ENCODE data around the gene XRCC4. TPM values are rescaled to one million over a fixed set of nuclear protein-coding genes. Genes with fewer than 3 reads are reported as not detected.

Gene XRCC4
- total RNA-seq, 1 donor from 2014 or later = 45.6 TPM

DNA sequence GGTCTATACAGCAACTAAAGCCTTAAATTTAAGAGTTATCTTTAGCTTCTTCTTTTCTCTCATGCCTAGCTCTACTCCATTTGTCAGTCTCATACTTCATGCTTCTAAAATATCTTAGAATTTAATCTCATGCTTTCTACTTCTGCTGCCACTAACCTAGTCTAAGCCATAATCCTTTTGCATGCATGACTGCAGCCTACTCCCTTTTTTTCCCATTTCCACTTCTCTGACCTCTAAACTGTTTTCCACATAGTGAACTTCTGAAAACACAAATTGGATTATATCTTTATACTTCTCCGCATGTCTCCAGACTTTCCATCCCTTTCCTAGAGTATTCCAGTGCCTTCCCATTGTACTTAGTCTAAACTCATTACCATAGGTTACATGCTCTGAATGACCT, 193.0 kb downstream of the XRCC4 start:
- H3K36me3 Mint-ChIP-seq = no peaks in the 10 kb centered on the region
- H3K4me3 ChIP-seq = no peak overlapping the region
- peaks cover 15% of the 10 kb centered on the region for H3K9me3 Mint-ChIP-seq
- H3K4me2 ChIP-seq = no peak overlapping the region
- H3K4me1 Mint-ChIP-seq = peaks cover 16% of the 10 kb centered on the region
- H3K4me3 Mint-ChIP-seq = no peak overlapping the region
- peaks cover 6% of the 10 kb centered on the region for H3F3A ChIP-seq (ENCODE audit: low read depth)
- H2AFZ ChIP-seq (replicated peaks) = no peak overlapping the region
- H3K27me3 Mint-ChIP-seq (ENCODE audit: insufficient read depth, low read depth) = peaks cover 2% of the 10 kb centered on the region
- no peaks in the 10 kb centered on the region for H3K27me3 ChIP-seq
- H3K79me2 ChIP-seq (ENCODE audit: low read depth) = no peaks in the 10 kb centered on the region
- peak; percentile 19 for DNase-seq (ENCODE audit: low spot score)
- no peaks in the 10 kb centered on the region for H3K9me3 ChIP-seq (ENCODE audit: low read depth)
- no peak overlapping the region for H3K9ac ChIP-seq
- H3K4me1 ChIP-seq = peaks cover 7% of the 10 kb centered on the region
- no peaks in the 10 kb centered on the region for H4K20me1 ChIP-seq (ENCODE audit: low read depth)
- H3K36me3 ChIP-seq = no peaks in the 10 kb centered on the region
- no peak for TF ChIP-seq EZH2phosphoT487 (IDR thresholded peaks at IDR 0.05)
- TF ChIP-seq CTCF (IDR thresholded peaks at IDR 0.05) = no peak
- no peak for TF ChIP-seq EZH2 (IDR thresholded peaks at IDR 0.05)
- H3K27ac Mint-ChIP-seq = no peak overlapping the region
- no peak overlapping the region for H3K27ac ChIP-seq

- Histone ChIP-seq H2AFZ (replicated peaks) (no peak overlapping the region), H3K4me2 (no peak overlapping the region), H3F3A (ENCODE audit: low read depth) (peaks cover 3% of the 10 kb centered on the region), H4K20me1 (ENCODE audit: low read depth) (no peaks in the 10 kb centered on the region), H3K9ac (no peak overlapping the region), H3K9me3 (ENCODE audit: low read depth) (no peaks in the 10 kb centered on the region), H3K27ac (no peak overlapping the region), H3K4me3 (no peak overlapping the region), H3K27me3 (no peaks in the 10 kb centered on the region), H3K79me2 (ENCODE audit: low read depth) (no peaks in the 10 kb centered on the region), H3K4me1 (peaks cover 11% of the 10 kb centered on the region), H3K36me3 (no peaks in the 10 kb centered on the region)
- H3K4me1 Mint-ChIP-seq = peaks cover 8% of the 10 kb centered on the region
- DNase-seq (ENCODE audit: low spot score) = no peak
- H3K27me3 Mint-ChIP-seq (ENCODE audit: insufficient read depth, low read depth) = peaks cover 4% of the 10 kb centered on the region
- no peaks in the 10 kb centered on the region for H3K36me3 Mint-ChIP-seq
- no peak overlapping the region for H3K27ac Mint-ChIP-seq
- peaks cover 15% of the 10 kb centered on the region for H3K9me3 Mint-ChIP-seq
- no peak overlapping the region for H3K4me3 Mint-ChIP-seq
- no peak for TF ChIP-seq CTCF (IDR thresholded peaks at IDR 0.05)
- no peak for TF ChIP-seq EZH2phosphoT487 (IDR thresholded peaks at IDR 0.05)
- no peak for TF ChIP-seq EZH2 (IDR thresholded peaks at IDR 0.05)
Observed at GRCh38 chr5:83277154-83277553, 199.8 kb downstream of the XRCC4 start.

DNA sequence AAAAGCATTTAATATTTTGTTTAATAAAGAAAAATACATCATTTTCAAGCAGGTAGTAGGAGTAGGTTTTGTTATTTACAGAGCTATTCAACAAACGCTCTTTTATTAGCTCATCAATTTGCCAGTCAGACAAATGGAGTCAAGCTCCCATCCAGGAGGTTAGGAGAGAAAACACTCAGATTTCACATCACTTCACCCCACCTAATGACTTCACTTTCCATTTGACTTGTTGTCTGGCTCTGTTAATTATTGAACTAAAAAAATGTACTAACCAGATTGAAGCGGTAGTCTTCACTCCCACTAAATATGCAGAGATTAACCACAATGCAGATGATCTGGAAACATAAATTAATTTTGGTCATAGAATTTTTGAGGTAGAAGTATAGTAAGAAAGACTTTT, 200.6 kb downstream of the XRCC4 start:
- H2AFZ ChIP-seq (replicated peaks) = no peak overlapping the region
- Mint-ChIP-seq H3K36me3 (peaks cover 1% of the 10 kb centered on the region), H3K4me1 (peaks cover 8% of the 10 kb centered on the region), H3K9me3 (peaks cover 11% of the 10 kb centered on the region), H3K27ac (no peak overlapping the region), H3K27me3 (ENCODE audit: insufficient read depth, low read depth) (peaks cover 7% of the 10 kb centered on the region), H3K4me3 (no peak overlapping the region)
- H3F3A ChIP-seq (ENCODE audit: low read depth) = peaks cover 3% of the 10 kb centered on the region
- H3K27me3 ChIP-seq = no peaks in the 10 kb centered on the region
- no peaks in the 10 kb centered on the region for H3K9me3 ChIP-seq (ENCODE audit: low read depth)
- no peak overlapping the region for H3K4me2 ChIP-seq
- H3K9ac ChIP-seq = no peak overlapping the region
- TF ChIP-seq EZH2phosphoT487 (IDR thresholded peaks at IDR 0.05) = no peak
- no peaks in the 10 kb centered on the region for H4K20me1 ChIP-seq (ENCODE audit: low read depth)
- H3K27ac ChIP-seq = no peak overlapping the region
- peaks cover 11% of the 10 kb centered on the region for H3K4me1 ChIP-seq
- DNase-seq (ENCODE audit: low spot score) = no peak
- H3K36me3 ChIP-seq = no peaks in the 10 kb centered on the region
- H3K4me3 ChIP-seq = no peak overlapping the region
- H3K79me2 ChIP-seq (ENCODE audit: low read depth) = no peaks in the 10 kb centered on the region

- Histone ChIP-seq H2AFZ (replicated peaks) (no peak overlapping the region), H3K27me3 (no peaks in the 10 kb centered on the region), H3K4me3 (no peak overlapping the region), H3K36me3 (no peaks in the 10 kb centered on the region), H3K9me3 (ENCODE audit: low read depth) (no peaks in the 10 kb centered on the region), H3K27ac (no peak overlapping the region), H3K4me1 (peaks cover 20% of the 10 kb centered on the region), H3K4me2 (no peak overlapping the region), H4K20me1 (ENCODE audit: low read depth) (no peaks in the 10 kb centered on the region), H3F3A (ENCODE audit: low read depth) (peaks cover 3% of the 10 kb centered on the region), H3K79me2 (ENCODE audit: low read depth) (no peaks in the 10 kb centered on the region), H3K9ac (no peak overlapping the region)
- no peak for DNase-seq (ENCODE audit: low spot score)
- H3K27ac Mint-ChIP-seq = no peak overlapping the region
- TF ChIP-seq EZH2phosphoT487 (IDR thresholded peaks at IDR 0.05) (no peak), CTCF (IDR thresholded peaks at IDR 0.05) (no peak), EZH2 (IDR thresholded peaks at IDR 0.05) (no peak)
- H3K9me3 Mint-ChIP-seq = peaks cover 2% of the 10 kb centered on the region
- H3K36me3 Mint-ChIP-seq = peaks cover 1% of the 10 kb centered on the region
- H3K27me3 Mint-ChIP-seq (ENCODE audit: insufficient read depth, low read depth) = peaks cover 3% of the 10 kb centered on the region
- peaks cover 15% of the 10 kb centered on the region for H3K4me1 Mint-ChIP-seq
- no peak overlapping the region for H3K4me3 Mint-ChIP-seq
Observed at GRCh38 chr5:83281176-83281575, 203.8 kb downstream of the XRCC4 start.

Measured in neural progenitor cell (in vitro differentiated cells).